ENCODE measurements around the gene NMD3. TPM values are rescaled to one million over a fixed set of nuclear protein-coding genes. Genes with fewer than 3 reads are reported as not detected.
"Not testable (repeated sequence)": the region's sequence is repeated elsewhere in the genome, so short reads cannot be mapped to it uniquely, and the experiment has no call there.

The NMD3 gene
- 10 to 100 TPM; 65.8 to 70.8 TPM for total RNA-seq

GRCh38 chr3:161220850-161221753 is at the start of gene NMD3:
NMD3 (plus strand) TSS chr3:161221311; CDS start chr3:161222014, 703 bp downstream.
- Mint-ChIP-seq H3K4me3 (peak within 1 kb of the TSS; percentile 87), H3K9me3 (no peaks in the 10 kb centered on the region), H3K4me1 (ENCODE audit: low read depth) (peaks cover 23% of the 10 kb centered on the region), H3K27me3 (peaks cover 3% of the 10 kb centered on the region), H3K27ac (peak within 1 kb of the TSS; percentile 84), H3K36me3 (peaks cover 7% of the 10 kb centered on the region)
- ChIA-PET CTCF (interaction anchor here (0.6 to 1.8 kb wide), 4 partner anchors 54 to 279 kb away, joined by 3 to 5 read pairs (median 3); no protein-coding TSS in a partner anchor), POLR2A (interaction anchor here (0.7 to 1.2 kb wide), 4 partner anchors 9 to 821 kb away, joined by 3 to 4 read pairs (median 4); no protein-coding TSS in a partner anchor)
- DNase-seq, result peak; percentile 96
- intact Hi-C loops (cut with micrococcal nuclease), result loop anchor here (1.0 to 5.0 kb wide), 7 partner anchors 90 to 1194 kb away; partner anchors contain the start of gene PPM1L

GRCh38 chr3:161171639-161172552 is 49.2 kb upstream of the NMD3 start:
- Mint-ChIP-seq H3K9me3 (peaks cover 6% of the 10 kb centered on the region), H3K4me3 (no peak overlapping the region), H3K27me3 (peaks cover 3% of the 10 kb centered on the region), H3K4me1 (ENCODE audit: low read depth) (no peaks in the 10 kb centered on the region), H3K27ac (no peak overlapping the region), H3K36me3 (no peaks in the 10 kb centered on the region)
- no peak for DNase-seq
- CTCF ChIA-PET, result no interaction called here
- POLR2A ChIA-PET, result no interaction called here
- intact Hi-C loops (cut with micrococcal nuclease), result no loop called here

GRCh38 chr3:161175506-161175905 is 45.6 kb upstream of the NMD3 start:
- Mint-ChIP-seq H3K27me3 (peaks cover 9% of the 10 kb centered on the region), H3K9me3 (peaks cover 6% of the 10 kb centered on the region), H3K4me1 (ENCODE audit: low read depth) (no peaks in the 10 kb centered on the region), H3K4me3 (no peak overlapping the region), H3K27ac (no peak overlapping the region), H3K36me3 (no peaks in the 10 kb centered on the region)
- DNase-seq, result no peak
- intact Hi-C loops (cut with micrococcal nuclease), result no loop called here
- CTCF ChIA-PET, result no interaction called here
- POLR2A ChIA-PET, result no interaction called here

- H3K36me3 Mint-ChIP-seq, result no peaks in the 10 kb centered on the region
- H3K4me3 Mint-ChIP-seq, result no peak overlapping the region
- peaks cover 13% of the 10 kb centered on the region for H3K27me3 Mint-ChIP-seq
- intact Hi-C loops (cut with micrococcal nuclease), result no loop called here
- no peak for DNase-seq
- H3K9me3 Mint-ChIP-seq, result peaks cover 6% of the 10 kb centered on the region
- H3K4me1 Mint-ChIP-seq (ENCODE audit: low read depth), result no peaks in the 10 kb centered on the region
- POLR2A ChIA-PET, result no interaction called here
- CTCF ChIA-PET, result no interaction called here
- no peak overlapping the region for H3K27ac Mint-ChIP-seq
These were observed 43.1 kb upstream of the NMD3 start for GRCh38 chr3:161177991-161178390.

GRCh38 chr3:161181371-161181770 is 39.7 kb upstream of the NMD3 start:
- H3K27me3 Mint-ChIP-seq, result peaks cover 10% of the 10 kb centered on the region
- POLR2A ChIA-PET; H3K9me3 Mint-ChIP-seq; H3K27ac Mint-ChIP-seq; intact Hi-C loops (cut with micrococcal nuclease); H3K4me3 Mint-ChIP-seq; H3K4me1 Mint-ChIP-seq (ENCODE audit: low read depth); H3K36me3 Mint-ChIP-seq; DNase-seq; CTCF ChIA-PET: not testable (repeated sequence)

- H3K9me3 Mint-ChIP-seq, result no peaks in the 10 kb centered on the region
- H3K36me3 Mint-ChIP-seq, result no peaks in the 10 kb centered on the region
- no peaks in the 10 kb centered on the region for H3K4me1 Mint-ChIP-seq (ENCODE audit: low read depth)
- no peaks in the 10 kb centered on the region for H3K27me3 Mint-ChIP-seq
- intact Hi-C loops (cut with micrococcal nuclease), result no loop called here
- CTCF ChIA-PET, result no interaction called here
- no peak for DNase-seq
- POLR2A ChIA-PET, result no interaction called here
- H3K4me3 Mint-ChIP-seq, result no peak overlapping the region
- no peak overlapping the region for H3K27ac Mint-ChIP-seq
These were observed 34.1 kb upstream of the NMD3 start for GRCh38 chr3:161187046-161187445.

GRCh38 chr3:161197855-161198850 is 23.0 kb upstream of the NMD3 start:
- intact Hi-C loops (cut with micrococcal nuclease), result no loop called here
- DNase-seq, result no peak
- no peak overlapping the region for H3K27ac Mint-ChIP-seq
- H3K27me3 Mint-ChIP-seq, result peaks cover 13% of the 10 kb centered on the region
- H3K4me1 Mint-ChIP-seq (ENCODE audit: low read depth), result no peaks in the 10 kb centered on the region
- POLR2A ChIA-PET, result interaction anchor here (0.8 kb wide), 1 partner anchor 24 kb away, joined by 3 read pairs; no protein-coding TSS in a partner anchor
- H3K36me3 Mint-ChIP-seq, result peaks cover 3% of the 10 kb centered on the region
- no peaks in the 10 kb centered on the region for H3K9me3 Mint-ChIP-seq
- H3K4me3 Mint-ChIP-seq, result no peak overlapping the region
- CTCF ChIA-PET, result no interaction called here

- peaks cover 3% of the 10 kb centered on the region for H3K36me3 Mint-ChIP-seq
- H3K27me3 Mint-ChIP-seq, result peaks cover 14% of the 10 kb centered on the region
- intact Hi-C loops (cut with micrococcal nuclease), result no loop called here
- H3K4me3 Mint-ChIP-seq, result no peak overlapping the region
- ChIA-PET POLR2A (no interaction called here), CTCF (no interaction called here)
- H3K9me3 Mint-ChIP-seq, result no peaks in the 10 kb centered on the region
- H3K27ac Mint-ChIP-seq, result no peak overlapping the region
- DNase-seq, result no peak
- no peaks in the 10 kb centered on the region for H3K4me1 Mint-ChIP-seq (ENCODE audit: low read depth)
These were observed 21.2 kb upstream of the NMD3 start for GRCh38 chr3:161199926-161200325.

GRCh38 chr3:161203485-161204098 is 17.5 kb upstream of the NMD3 start:
- POLR2A ChIA-PET, result no interaction called here

GRCh38 chr3:161208931-161209330 is 12.2 kb upstream of the NMD3 start:
- Mint-ChIP-seq H3K9me3 (no peaks in the 10 kb centered on the region), H3K27ac (no peak overlapping the region), H3K4me1 (ENCODE audit: low read depth) (no peaks in the 10 kb centered on the region), H3K27me3 (peaks cover 1% of the 10 kb centered on the region), H3K36me3 (no peaks in the 10 kb centered on the region), H3K4me3 (no peak overlapping the region)
- DNase-seq, result no peak
- CTCF ChIA-PET, result no interaction called here
- POLR2A ChIA-PET, result no interaction called here
- intact Hi-C loops (cut with micrococcal nuclease), result no loop called here

More at GRCh38 chr3:161203485-161204098, 17.5 kb upstream of the NMD3 start:
- CTCF ChIA-PET, result no interaction called here
- H3K4me3 Mint-ChIP-seq, result no peak overlapping the region
- no peaks in the 10 kb centered on the region for H3K36me3 Mint-ChIP-seq
- peaks cover 5% of the 10 kb centered on the region for H3K27me3 Mint-ChIP-seq
- intact Hi-C loops (cut with micrococcal nuclease), result no loop called here
- no peaks in the 10 kb centered on the region for H3K4me1 Mint-ChIP-seq (ENCODE audit: low read depth)
- no peak overlapping the region for H3K27ac Mint-ChIP-seq
- H3K9me3 Mint-ChIP-seq, result no peaks in the 10 kb centered on the region
- no peak for DNase-seq

- H3K27ac Mint-ChIP-seq, result no peak overlapping the region
- ChIA-PET CTCF (interaction anchor here (0.7 to 1.2 kb wide), 2 partner anchors 62 to 1218 kb away, joined by 3 read pairs; no protein-coding TSS in a partner anchor), POLR2A (no interaction called here)
- H3K4me1 Mint-ChIP-seq (ENCODE audit: low read depth), result no peaks in the 10 kb centered on the region
- no peaks in the 10 kb centered on the region for H3K9me3 Mint-ChIP-seq
- DNase-seq, result no peak
- intact Hi-C loops (cut with micrococcal nuclease), result no loop called here
- no peaks in the 10 kb centered on the region for H3K36me3 Mint-ChIP-seq
- H3K27me3 Mint-ChIP-seq, result peaks cover 3% of the 10 kb centered on the region
- no peak overlapping the region for H3K4me3 Mint-ChIP-seq
These were observed 8.8 kb upstream of the NMD3 start for GRCh38 chr3:161212171-161212771.
